Transverse colon (tissue), 4 donors: Measurements from ENCODE around the gene IL17C.

Source experiments
- CTCF ChIP-seq, 5 experiments: fragments of 200-600 bp in 3 of 5; fragments of 450-650 bp in 2 of 5; sonication (generic) in 3 of 5; IDR thresholded peaks; 1 replicate in 2 of 5; 2 replicates in 3 of 5; pipeline ENCODE4 v1.5.1; 2016 to 2017; ENCODE audit warnings: antibody characterized with exemption in 5 of 5, inconsistent platforms in 3 of 5, mild to moderate bottlenecking in 2 of 5, moderate library complexity in 1 of 5
- EP300 ChIP-seq: sonication (generic); formaldehyde crosslinking; IDR thresholded peaks from one replicate; pipeline ENCODE4 v1.6.1; 2017; ENCODE audit warnings: antibody characterized with exemption, low read depth
- POLR2AphosphoS5 ChIP-seq, 3 donors: sonication (generic); formaldehyde crosslinking; IDR thresholded peaks; one replicate each; pipeline ENCODE4 v1.6.1; 2016; ENCODE audit warnings: antibody characterized with exemption in 3 of 3

DNA sequence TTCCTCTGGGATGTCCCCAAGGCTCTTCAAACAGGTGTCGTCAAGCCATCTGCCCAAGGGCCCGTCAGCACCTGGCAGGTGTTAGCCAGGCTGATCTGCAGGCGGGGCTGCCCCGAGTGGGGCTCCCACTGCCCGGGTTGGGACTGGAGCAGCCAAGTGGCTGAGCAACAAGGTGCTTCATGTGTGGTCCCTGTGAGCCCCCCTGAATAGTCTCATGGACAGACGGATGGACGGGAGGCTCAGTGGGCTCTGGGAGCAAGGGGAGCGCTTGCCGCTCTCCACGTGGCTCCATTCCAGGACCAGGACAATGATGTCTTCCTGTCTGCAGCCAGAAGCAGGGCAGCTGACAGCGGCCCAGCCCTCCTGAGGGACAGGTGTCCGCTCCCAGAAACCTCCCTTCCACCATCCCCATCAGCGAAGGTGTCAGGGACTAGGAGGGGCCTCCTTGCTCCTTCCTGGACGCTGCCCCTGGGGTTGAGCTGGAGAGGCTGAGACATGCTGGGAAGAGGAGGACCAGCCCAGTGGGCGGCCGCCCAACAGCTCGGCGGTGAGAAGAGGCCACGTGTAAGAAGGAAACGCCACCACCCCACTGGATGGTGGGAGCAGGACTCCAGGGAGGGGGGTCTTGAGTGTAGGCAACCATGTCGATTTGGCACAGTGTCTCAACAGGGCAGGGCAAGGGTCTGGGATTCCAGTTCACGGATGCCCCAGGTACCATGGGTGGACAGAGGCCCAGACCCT is 38.3 kb downstream of the IL17C start:
- no peak for TF ChIP-seq EP300
- no peak for TF ChIP-seq CTCF (IDR thresholded peaks at IDR 0.05)
- TF ChIP-seq POLR2AphosphoS5 (IDR thresholded peaks at IDR 0.05), result no peak
